ENCODE results near the gene TTYH1.
A peak's percentile ranks its signal among the peaks of the same experiment; 100 is the strongest.

Gene TTYH1

DNA sequence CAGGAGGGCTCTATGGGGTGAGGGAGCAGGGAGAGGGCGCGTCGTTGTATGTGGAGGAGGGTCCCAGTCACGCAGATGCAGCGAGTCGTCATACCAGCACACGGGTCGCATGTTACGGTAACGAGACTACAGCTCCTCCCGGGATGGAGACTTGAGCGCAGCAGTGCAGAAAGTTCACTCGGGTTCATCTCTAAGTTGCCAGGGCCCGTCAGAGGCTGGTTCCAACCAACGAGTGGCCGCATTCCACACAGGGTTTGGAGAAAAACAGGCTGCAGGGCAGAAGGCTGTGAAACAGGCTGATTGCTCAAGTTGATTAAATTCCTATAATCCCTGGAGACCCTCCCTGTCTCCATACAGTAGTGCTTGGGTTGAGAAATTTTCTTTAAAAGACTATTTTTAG, 21.9 kb upstream of the TTYH1 start:
- DNase-seq = no peak

- DNase-seq = no peak
Measured at GRCh38 chr19:54395685-54396084, 19.6 kb upstream of the TTYH1 start.

DNA sequence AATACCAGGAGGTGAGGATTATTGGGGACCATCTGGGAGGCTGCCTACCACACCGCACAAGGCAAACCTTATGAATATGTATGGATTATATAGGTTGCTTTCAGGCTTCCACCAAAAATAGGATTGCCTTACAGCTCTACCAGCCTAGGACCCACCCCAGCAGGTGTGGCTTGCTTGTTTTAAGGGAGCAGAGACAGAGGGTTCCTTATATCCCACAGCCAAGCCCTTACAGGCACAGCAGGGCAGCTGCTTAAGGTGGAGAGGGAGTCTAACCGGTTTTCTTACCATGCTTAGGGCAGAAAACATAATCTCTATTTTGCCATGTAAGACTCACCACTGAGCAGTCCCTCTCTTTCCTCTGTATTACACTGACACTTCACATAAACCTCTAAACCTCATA, 16.1 kb upstream of the TTYH1 start:
- no peak for DNase-seq

GRCh38 chr19:54400913-54401312, 14.4 kb upstream of the TTYH1 start:
- no peak for DNase-seq

DNA sequence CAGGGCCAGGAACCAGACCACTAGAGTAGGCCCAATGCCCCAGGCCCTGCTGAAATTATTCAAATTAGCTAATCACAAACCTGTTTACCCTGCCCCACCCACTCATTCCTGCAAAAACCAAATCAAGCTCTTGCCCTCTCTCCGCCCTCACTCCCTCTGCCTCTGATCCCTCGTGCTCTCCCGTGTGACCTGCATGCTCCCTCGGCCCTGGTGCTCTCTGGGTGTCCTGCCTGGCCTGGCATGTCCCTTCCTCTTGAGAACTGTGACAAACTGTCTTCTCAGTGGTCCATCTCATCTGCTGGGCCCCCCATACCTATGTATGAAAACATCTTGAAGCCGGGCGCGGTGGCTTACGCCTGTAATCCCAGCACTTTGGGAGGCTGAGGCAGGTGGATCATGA, 12.2 kb upstream of the TTYH1 start:
- DNase-seq = no peak

DNA sequence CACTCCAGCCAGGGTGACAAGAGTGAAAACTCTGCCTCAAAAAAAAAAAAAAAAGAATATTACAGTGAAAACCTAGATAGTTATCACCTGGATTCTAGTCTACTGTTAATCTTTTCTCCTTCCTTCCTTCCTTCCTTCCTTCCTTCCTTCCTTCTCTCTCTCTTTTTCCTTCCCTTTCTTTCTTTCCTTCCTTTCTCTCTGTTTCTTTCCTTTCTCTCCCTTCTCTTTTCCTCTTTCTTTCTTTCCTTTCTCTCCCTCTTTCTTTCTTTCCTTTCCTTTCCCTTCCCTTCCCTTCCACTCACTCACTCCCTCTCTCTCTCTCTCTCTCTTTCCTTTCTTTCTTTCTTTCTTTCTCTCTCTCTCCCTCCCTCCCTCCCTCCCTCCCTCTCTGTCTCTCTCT, 9.6 kb upstream of the TTYH1 start:
- DNase-seq = no peak

DNA sequence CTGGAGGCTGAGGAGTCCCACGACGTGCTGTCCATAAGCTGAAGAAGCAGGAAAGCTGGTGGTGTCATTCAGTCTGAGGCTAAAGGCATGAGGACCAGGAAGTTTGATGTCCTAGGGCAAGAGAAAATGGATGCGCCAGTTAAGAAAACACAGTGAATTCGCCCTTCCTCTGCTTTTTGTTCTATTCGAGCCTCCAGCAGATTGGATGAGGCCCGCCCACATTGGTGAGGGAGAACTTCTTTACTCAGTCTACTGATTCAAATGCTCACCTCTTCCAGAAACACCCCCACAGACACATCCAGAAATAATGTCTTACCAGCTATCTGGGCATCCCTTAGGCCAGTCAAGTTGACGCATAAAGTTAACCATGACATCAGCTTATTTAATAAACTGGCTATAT, 7.5 kb upstream of the TTYH1 start:
- DNase-seq = no peak

- no peak for DNase-seq
Measured at GRCh38 chr19:54408456-54409026, 6.7 kb upstream of the TTYH1 start.

DNA sequence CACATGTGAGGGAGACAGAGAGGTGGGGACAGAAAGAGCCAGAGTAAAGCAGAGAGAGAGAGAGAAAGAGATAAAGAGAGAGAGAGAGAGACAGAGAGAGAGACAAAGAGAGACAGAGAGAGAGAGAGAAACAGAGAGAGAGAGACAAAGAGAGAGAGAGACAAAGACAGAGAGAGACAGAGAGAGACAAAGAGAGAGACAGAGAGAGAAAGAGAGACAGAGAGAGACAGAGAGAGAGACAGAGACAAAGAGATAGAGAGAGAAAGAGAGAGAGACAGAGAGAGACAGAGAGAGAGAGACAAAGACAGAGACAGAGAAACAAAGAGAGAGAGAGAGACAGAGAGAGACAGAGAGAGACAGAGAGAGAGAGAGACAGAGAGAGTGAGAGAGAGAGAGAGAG, 4.2 kb upstream of the TTYH1 start:
- DNase-seq = no peak

GRCh38 chr19:54412877-54413276, 2.4 kb upstream of the TTYH1 start:
- no peak for DNase-seq

DNA sequence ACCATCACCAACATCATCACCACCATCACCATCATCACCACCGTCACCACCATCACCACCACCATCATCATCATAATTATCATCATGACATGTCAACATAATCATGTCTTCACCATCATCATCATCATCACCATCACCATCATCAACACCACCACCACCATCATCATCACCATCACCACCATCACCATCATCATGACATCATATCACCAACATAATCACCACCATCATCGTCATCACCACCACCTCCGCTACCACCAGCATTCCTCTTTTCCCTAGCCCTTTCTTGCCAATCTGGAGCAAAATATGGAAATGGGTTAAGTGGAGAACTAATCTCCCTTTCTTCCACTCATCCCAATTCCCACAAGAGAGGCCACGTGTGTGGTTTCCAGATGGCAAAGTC, 1.1 kb upstream of the TTYH1 start:
- DNase-seq = no peak

- DNase-seq = no peak
Measured at GRCh38 chr19:54415901-54416673, 823 bp downstream of the TTYH1 start.

- no peak for DNase-seq
Measured at GRCh38 chr19:54416695-54417491, 1.6 kb downstream of the TTYH1 start.

DNA sequence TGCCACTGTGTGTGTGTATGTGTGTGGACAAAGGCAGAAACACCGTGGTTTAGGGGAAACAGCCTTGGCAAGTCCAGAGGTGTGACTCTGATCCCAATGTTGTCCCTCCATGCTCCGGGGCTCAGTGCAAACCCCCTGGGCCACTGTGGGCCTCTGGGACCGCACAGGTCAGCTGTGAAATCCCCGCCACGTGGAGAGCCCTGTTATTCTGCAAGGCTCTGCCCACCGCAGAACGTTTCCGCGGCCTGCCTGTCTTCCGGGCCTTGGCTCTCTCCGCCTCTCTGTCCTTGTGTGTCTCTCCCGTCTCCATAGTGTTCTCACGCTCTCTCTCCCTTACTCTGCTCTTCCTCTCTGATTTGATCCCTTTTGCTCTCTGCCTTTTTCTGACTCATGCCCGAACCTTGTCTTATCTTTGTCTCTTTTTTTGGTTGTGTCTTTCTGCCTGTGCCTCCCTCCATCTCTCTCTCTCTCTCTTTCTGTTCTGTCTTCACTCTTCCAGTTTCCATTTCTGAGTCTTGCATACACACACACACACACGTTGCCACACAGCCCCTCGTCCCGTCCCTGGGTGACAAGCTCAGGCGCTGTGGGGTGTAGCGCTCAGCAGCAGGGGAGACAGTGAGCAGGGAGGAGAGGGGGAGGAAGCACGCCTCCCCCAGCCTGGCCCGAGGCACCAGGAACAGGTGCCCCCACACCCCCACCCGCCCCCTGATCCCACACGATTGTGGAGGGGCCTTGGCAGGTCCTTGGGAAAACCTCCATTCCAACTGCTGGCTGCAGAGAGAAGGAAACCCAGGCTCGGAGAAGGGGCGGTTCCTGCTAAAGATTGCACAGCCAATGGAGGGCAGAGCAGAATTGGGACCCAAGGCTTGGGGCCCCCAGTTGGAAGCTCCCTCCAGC, 3.0 kb downstream of the TTYH1 start:
- DNase-seq = peak; percentile 43

DNA sequence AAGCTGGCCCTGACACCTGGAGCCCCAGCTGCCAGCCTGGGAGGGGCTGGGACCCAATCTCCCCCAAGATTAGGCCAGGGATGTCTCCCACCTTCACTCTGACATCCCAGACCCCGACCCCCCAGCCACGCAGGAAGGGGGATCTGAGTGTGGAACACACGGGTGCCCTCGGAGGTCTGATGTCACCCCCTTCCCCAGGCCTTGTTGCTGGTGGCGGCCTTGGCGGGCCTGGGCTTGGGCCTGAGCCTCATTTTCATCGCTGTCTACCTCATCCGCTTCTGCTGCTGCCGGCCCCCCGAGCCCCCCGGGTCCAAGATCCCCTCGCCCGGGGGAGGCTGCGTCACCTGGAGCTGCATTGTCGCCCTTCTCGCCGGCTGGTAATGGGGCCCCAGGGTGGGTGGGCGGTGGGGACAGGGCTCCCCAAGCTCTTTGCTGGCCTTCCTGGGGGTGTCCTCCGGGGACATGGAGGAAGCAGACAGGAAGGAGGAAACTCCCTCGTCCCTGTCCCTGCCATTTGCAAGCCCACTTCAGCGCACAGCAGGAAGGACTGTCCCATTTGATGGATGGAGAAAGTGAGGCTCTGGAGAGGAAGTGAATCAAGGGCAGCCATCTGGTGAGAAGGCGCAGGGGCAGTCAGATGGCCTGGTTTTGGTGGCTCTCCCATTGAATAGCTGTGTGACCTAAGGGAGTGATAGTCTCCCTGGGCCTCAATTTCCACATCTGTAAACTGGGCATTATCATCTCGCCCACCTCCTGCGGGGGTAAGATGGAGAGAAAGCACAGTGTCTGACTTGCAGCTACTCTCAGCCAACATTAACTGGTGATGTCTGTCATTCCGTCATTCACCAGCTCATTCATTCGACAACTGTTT, 3.9 kb downstream of the TTYH1 start:
- no peak for DNase-seq

GRCh38 chr19:54420068-54420382, 4.8 kb downstream of the TTYH1 start:
- DNase-seq = no peak

DNA sequence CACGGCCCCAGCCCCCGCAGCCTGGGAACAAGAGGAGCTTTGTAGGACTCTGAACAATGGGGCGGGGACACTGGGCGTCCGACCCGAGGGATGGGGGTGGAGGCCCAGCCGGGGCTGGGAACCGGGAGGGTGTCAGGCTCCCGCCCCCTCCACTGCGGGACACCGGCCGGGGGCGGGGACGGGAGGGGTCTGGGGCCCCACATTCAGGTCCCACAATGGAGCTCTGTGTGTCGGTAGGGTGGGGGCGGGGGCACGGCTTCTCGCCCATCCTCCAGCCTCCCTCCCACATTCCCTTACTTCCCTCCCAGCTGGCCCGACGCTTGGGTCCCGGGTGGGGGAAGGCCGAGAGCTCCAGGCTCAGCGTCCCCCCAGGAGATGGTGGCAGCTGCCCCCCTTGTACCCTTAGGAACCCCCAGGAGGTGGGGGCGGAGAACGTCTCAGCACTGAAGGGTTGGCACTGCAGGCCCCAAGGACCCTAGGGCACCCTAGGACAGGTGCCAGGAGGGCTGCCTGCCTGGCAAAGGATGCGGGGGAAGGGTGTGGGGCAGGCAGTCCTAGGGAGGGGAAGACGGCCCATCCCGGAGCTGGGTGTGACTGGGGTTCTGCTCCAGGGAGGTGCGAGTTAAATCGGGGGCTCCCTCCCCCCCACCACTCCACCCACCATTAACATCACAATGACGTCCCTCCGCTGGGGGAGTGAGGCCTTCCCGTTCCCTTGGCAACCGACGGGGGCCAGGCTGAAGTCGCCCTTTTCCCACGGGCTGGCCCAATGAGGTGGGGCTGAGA, 5.3 kb downstream of the TTYH1 start:
- DNase-seq = no peak

GRCh38 chr19:54421169-54421516, 5.9 kb downstream of the TTYH1 start:
- DNase-seq = no peak

GRCh38 chr19:54421521-54421920, 6.3 kb downstream of the TTYH1 start:
- no peak for DNase-seq

GRCh38 chr19:54422136-54422535, 6.9 kb downstream of the TTYH1 start:
- no peak for DNase-seq

DNA sequence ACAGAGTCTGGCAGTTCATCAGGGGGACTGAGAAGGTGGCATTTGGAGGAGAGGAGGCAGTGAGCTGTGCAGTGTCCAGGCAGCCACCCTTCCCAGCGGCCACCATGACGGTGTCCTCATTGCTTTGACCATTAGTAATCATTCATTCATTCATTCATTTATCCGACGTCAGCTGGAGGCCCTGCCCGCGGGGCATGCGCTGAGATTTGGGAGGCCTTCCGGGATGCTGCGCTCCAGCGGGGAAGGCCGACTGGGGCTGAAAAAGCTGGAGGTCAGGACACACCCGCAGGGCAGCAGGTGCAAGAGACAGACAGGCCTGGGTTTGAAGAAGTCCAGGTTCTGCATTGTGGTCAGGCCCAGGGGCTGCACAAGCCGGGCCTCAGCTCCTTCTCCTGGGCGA, 8.9 kb downstream of the TTYH1 start:
- no peak for DNase-seq
